ENCODE measurements around the gene DGKQ.
A peak's percentile ranks its signal among the peaks of the same experiment; 100 is the strongest.

DGKQ gene

GRCh38 chr4:1011022-1011665, 37.8 kb upstream of the DGKQ start, which contains the start of gene FGFRL1:
FGFRL1 (plus strand) TSS chr4:1011626; CDS start chr4:1012486, 860 bp downstream.
- peak within 1 kb of the TSS; percentile 61 for H3K4me3 ChIP-seq (ENCODE audit: low read depth, low read length)
- POLR2A ChIA-PET: no interaction called here
- CTCF ChIA-PET: interaction anchor here (0.9 to 1.5 kb wide), 5 partner anchors 12 to 257 kb away, joined by 3 to 6 read pairs (median 4); no protein-coding TSS in a partner anchor
- no peak for DNase-seq (ENCODE audit: low read depth, low spot score)
- TF ChIP-seq, protein P1, sequence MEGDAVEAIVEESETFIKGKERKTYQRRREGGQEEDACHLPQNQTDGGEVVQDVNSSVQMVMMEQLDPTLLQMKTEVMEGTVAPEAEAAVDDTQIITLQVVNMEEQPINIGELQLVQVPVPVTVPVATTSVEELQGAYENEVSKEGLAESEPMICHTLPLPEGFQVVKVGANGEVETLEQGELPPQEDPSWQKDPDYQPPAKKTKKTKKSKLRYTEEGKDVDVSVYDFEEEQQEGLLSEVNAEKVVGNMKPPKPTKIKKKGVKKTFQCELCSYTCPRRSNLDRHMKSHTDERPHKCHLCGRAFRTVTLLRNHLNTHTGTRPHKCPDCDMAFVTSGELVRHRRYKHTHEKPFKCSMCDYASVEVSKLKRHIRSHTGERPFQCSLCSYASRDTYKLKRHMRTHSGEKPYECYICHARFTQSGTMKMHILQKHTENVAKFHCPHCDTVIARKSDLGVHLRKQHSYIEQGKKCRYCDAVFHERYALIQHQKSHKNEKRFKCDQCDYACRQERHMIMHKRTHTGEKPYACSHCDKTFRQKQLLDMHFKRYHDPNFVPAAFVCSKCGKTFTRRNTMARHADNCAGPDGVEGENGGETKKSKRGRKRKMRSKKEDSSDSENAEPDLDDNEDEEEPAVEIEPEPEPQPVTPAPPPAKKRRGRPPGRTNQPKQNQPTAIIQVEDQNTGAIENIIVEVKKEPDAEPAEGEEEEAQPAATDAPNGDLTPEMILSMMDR (IDR thresholded peaks at IDR 0.05; ENCODE audit: insufficient read depth, low read length, missing control alignments): no peak

- CTCF ChIA-PET: interaction anchor here (0.6 to 1.5 kb wide), 10 partner anchors 12 to 333 kb away, joined by 3 to 6 read pairs (median 3); partner anchors contain the start of genes IDUA and SLC26A1
- POLR2A ChIA-PET: no interaction called here
- TF ChIP-seq, protein P1 (IDR thresholded peaks at IDR 0.05; ENCODE audit: insufficient read depth, low read length, missing control alignments): no peak
- DNase-seq (ENCODE audit: low read depth, low spot score): peak; percentile 14
- H3K4me3 ChIP-seq (ENCODE audit: low read depth, low read length): peak overlapping the region; percentile 54
Observed at GRCh38 chr4:1010395-1011021, 37.1 kb upstream of the DGKQ start.

DNA sequence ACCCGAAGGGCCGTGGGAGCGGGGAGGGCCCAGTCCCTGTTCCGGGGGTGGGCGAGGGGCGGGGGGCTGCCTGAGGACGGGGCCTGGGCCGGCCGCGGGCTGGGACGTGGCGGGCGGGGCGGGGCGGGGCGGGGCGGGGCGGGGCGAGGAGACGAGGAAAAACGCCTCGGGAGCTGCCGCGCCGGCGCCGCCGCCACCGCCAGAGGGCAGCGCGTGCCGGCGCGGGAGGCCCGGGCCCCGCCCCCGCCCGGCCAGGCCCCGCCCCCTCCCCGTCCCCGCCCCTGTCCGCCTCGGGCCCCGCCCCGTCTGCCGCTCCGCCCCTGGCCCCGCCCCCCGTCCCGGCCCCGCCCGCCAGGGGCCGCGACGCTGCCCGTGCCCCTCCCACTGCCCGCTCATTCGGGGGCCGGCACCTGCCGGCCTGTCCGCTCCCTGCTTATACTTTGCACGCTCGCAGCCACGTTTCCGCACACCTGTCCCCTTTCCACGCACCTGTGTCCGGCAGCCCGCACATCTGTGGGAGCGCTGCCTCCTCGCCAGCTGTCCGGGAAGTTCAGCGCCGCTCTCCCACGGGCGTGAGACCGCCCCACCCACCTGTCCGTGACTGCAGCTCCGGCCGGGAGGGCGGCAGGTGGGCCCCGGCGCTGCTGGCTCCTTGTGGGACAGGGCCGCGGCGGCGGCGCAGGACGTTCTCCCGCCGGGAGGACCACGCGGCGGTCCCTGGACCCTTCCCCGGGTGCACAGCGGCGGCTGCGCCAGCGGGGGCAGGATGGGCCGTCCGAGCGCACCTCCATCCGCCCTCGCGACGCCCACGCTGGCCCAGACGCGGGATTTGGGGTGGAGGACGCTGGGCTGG, 36.4 kb upstream of the DGKQ start:
- peak overlapping the region; percentile 65 for H3K4me3 ChIP-seq (ENCODE audit: low read depth, low read length)
- no peak for DNase-seq (ENCODE audit: low read depth, low spot score)
- POLR2A ChIA-PET: no interaction called here
- CTCF ChIA-PET: interaction anchor here (0.6 to 1.5 kb wide), 10 partner anchors 11 to 334 kb away, joined by 3 to 6 read pairs (median 3); partner anchors contain the start of genes IDUA and SLC26A1
- TF ChIP-seq, protein P1 (IDR thresholded peaks at IDR 0.05; ENCODE audit: insufficient read depth, low read length, missing control alignments): peak; percentile 38

DNA sequence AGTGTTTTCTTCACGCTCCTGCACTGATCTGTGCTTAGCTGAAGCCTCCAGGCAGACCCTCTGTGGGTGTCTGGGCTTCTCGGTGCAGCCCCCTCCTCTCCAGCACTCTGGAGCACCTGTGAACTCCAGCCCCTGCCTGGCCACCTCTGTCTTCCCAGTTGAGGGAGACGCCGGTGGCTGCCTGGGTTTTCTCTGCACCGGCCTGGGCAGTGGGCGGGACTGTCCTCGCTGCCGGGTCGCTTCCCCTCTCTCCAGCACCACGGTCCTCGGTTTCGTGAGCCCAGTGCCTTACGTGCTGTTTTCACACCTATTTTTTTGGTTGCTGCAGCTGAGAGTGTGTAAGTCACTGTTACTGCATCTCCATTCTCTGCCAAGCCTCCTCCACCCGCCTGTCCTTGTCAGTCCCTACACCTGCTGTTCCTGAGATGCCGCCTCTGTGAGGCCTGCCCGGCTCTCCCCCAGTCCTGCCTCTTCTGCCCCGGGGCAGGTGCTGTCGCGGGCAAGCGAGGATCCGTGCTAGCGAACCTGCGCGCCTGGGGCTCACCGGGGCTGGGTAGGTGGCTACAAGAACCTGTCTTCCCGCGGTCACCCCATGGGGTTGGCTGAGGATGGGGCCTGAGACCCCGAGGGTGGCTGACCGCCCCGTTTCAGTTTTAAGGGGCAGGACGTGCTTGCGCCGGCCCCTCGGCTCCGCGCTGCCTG, 35.6 kb upstream of the DGKQ start:
- CTCF ChIA-PET: interaction anchor here (1.0 to 1.4 kb wide), 2 partner anchors 10 to 107 kb away, joined by 4 read pairs; no protein-coding TSS in a partner anchor
- TF ChIP-seq, protein P1 (IDR thresholded peaks at IDR 0.05; ENCODE audit: insufficient read depth, low read length, missing control alignments): no peak
- peak overlapping the region; percentile 65 for H3K4me3 ChIP-seq (ENCODE audit: low read depth, low read length)
- POLR2A ChIA-PET: no interaction called here
- DNase-seq (ENCODE audit: low read depth, low spot score): no peak

- TF ChIP-seq, protein P1 (IDR thresholded peaks at IDR 0.05; ENCODE audit: insufficient read depth, low read length, missing control alignments): no peak
- ChIA-PET CTCF (no interaction called here), POLR2A (no interaction called here)
- no peak overlapping the region for H3K4me3 ChIP-seq (ENCODE audit: low read depth, low read length)
- DNase-seq (ENCODE audit: low read depth, low spot score): no peak
Observed at GRCh38 chr4:1006856-1007255, 33.5 kb upstream of the DGKQ start.

Measured in AG04449 (cell line).